LNCaP clone FGC (cell line): ENCODE data around the gene DPH5.
A peak's percentile ranks its signal among the peaks of the same experiment; 100 is the strongest.

Experiments
- DNase-seq: peaks from one replicate; pipeline ENCODE4 v3.0.0-alpha.2; 2011; ENCODE audit warnings: low read depth
- H3K4me3 ChIP-seq: 2 replicates; pipeline ENCODE4 v1.5.1; 2011; ENCODE audit warnings: mild to moderate bottlenecking, low read depth, low read length, control low read depth
- CTCF ChIP-seq: IDR thresholded peaks from 2 replicates; pipeline ENCODE4 v1.5.1; 2012; ENCODE audit warnings: mild to moderate bottlenecking; ENCODE audit not compliant: control insufficient read depth, insufficient read depth; ENCODE audit errors: extremely low read depth

Gene DPH5

DNA sequence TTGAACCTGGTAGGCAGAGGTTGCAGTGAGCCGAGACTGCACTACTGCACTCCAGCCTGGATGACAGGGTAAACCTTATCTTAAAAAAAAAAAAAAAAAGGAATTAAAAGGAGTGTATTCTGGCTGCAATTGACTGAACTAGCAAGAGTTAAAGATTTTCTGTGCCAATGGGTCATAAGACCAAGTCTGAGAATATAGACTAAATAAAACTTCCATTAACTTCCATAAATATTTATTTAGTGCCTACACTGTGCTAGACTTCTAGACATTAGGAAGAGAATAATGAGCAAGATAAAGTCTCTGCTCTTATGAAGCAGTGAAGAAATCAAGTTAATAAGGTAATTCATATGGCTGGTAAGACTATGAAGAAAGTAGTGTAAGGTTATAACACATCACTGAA is 27.2 kb downstream of the DPH5 start:
- DNase-seq, result no peak
- no peak for TF ChIP-seq CTCF
- H3K4me3 ChIP-seq, result no peak overlapping the region

- peak; percentile 47 for DNase-seq
- H3K4me3 ChIP-seq, result 0 out of 2 replicates have a peak overlapping the region, but pooled peaks have one; percentile 1
- no peak for TF ChIP-seq CTCF
Observed at GRCh38 chr1:100995198-100995988, 30.2 kb downstream of the DPH5 start.

- peak; percentile 59 for DNase-seq
- no peak overlapping the region for H3K4me3 ChIP-seq
- TF ChIP-seq CTCF, result no peak
Observed at GRCh38 chr1:100989306-100990077, 36.1 kb downstream of the DPH5 start.

GRCh38 chr1:100988121-100988520 is 37.5 kb downstream of the DPH5 start:
- DNase-seq, result no peak
- no peak for TF ChIP-seq CTCF
- no peak overlapping the region for H3K4me3 ChIP-seq

DNA sequence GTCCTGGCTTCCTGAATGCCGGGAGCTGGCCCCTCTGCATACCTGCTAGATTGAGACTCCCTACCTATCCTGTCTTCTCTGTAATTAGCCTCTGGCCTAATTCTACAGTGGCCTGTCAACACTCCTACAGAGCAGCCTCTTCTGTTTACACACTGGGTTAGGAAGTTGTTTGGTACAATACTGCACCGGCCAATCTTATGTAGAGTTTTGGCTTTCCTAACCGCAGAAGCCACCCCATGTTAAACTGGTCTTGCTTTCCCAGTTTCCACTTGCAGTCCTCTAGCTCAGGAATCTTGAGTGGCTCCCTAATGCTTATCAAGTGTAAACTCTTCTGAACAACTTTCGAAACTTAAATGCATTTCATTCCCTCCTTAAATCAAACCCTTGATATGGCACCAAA is 42.8 kb downstream of the DPH5 start:
- no peak for TF ChIP-seq CTCF
- no peak for DNase-seq
- H3K4me3 ChIP-seq, result no peak overlapping the region

GRCh38 chr1:100979631-100980030 is 46.0 kb downstream of the DPH5 start:
- TF ChIP-seq CTCF, result no peak
- H3K4me3 ChIP-seq, result no peak overlapping the region
- no peak for DNase-seq

GRCh38 chr1:100976936-100977335 is 48.6 kb downstream of the DPH5 start:
- no peak overlapping the region for H3K4me3 ChIP-seq
- DNase-seq, result no peak
- no peak for TF ChIP-seq CTCF
